Mucosa of descending colon (tissue), 3 donors: ENCODE data around the gene PIK3CG. TPM values are rescaled to one million over a fixed set of nuclear protein-coding genes. Genes with fewer than 3 reads are reported as not detected.
"Not testable (repeated sequence)": the region's sequence is repeated elsewhere in the genome, so short reads cannot be mapped to it uniquely, and the experiment has no call there.

Experiments used
- ATAC-seq: fragments of 200-7000 bp; cut with Tn5 transposase; one replicate; pipeline ENCODE4 v1.9.1; 2020; ENCODE audit warnings: mild to moderate bottlenecking, moderate library complexity
- DNase-seq, 3 donors: peaks; one replicate each; pipeline ENCODE4 v3.0.0-alpha.2; 2020
- H3K36me3 ChIP-seq: fragments of 200-600 bp; one replicate; pipeline ENCODE4 v1.8.0; 2021; ENCODE audit warnings: low read depth, mild to moderate bottlenecking
- H3K4me1 ChIP-seq: fragments of 200-600 bp; one replicate; pipeline ENCODE4 v1.8.0; 2021; ENCODE audit warnings: low read depth, mild to moderate bottlenecking
- H3K4me3 ChIP-seq: fragments of 200-600 bp; one replicate; pipeline ENCODE4 v1.8.0; 2021; ENCODE audit warnings: mild to moderate bottlenecking
- H3K9me3 ChIP-seq: fragments of 200-600 bp; one replicate; pipeline ENCODE4 v1.8.0; 2021; ENCODE audit warnings: mild to moderate bottlenecking
- intact Hi-C, 2 donors: fragments of 100-400 bp; cut with DNase I in 1 of 2; cut with micrococcal nuclease in 1 of 2; formaldehyde crosslinking; loops; one replicate each; pipeline versions ENCODE4 v1.11.0 to v1.11.1; 2022; cut with DNase I, micrococcal nuclease
- total RNA-seq, 3 donors: library from RNA; stranded (reverse); fragmentation: NEBNext Ultra II Directional in 2 of 3; extraction: Animal tissue kit (Norgen Biotek cat#: 25700) in 2 of 3; gene quantifications; one replicate each; pipeline versions ENCODE4 v1.2.1 to v1.2.4, GENCODE V29; 2021 to 2023
- TF ChIP-seq, protein P1 (sequence below): fragments of 200-600 bp; IDR thresholded peaks from one replicate; pipeline ENCODE4 v1.8.0; 2022; ENCODE audit warnings: antibody characterized with exemption, mild to moderate bottlenecking
- donor health status: DM: no; HTN: no; CAD: no; lungs with moderate emphysema.
- donor health status: DM: no; HTN: no; CAD: no.
- donor health status: DM: no; HTN: yes; CAD: no.

Gene PIK3CG
- total RNA-seq, 3 donors from 2014 or later, result 3.1 to 7.1 (median 5.5) TPM

DNA sequence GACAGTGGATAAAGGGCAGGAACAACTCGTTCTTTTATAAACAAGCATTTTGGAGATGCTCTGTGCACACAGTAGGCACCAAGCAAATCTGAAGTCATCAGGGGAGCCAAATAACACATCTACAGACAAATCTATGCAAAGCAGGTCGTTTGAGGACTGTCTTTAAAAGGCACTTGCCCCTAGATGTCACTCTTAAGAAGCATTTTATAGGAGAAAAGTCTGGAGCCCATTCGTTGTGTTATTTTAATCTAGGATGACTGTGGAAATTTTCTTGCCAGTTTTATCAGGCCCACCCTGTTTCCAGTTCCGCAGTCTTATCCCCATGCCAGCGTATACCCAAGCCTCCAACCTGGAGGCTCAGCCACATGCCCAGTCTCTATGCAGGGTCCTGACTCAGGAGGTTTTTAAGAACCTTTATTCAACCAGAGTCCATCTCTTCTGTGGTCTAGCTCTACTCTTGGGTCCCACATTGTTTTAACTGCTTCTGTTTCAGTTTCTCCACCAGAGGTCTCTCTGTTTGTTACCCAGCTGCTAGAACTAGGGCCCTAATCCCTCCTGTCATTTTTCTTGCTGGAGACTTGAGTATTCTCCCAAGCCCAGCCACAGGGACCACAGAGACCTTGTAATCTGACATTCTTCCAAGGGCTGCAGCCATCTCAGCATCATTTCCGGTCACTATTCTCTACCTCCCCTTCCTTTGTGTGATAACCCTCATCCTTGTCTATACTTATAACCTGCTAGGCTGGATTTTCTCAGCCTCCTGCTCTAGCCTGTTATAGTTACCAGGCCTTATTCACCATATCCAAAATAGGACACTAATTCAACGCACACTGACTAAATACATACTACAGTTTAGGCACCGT, 26.7 kb downstream of the PIK3CG start:
- Histone ChIP-seq H3K4me1 (no peaks in the 10 kb centered on the region), H3K9me3 (no peaks in the 10 kb centered on the region), H3K36me3 (no peaks in the 10 kb centered on the region), H3K4me3 (no peak overlapping the region)
- no peak for ATAC-seq
- no peak for DNase-seq
- intact Hi-C loops, result no loop called here
- TF ChIP-seq, protein P1, sequence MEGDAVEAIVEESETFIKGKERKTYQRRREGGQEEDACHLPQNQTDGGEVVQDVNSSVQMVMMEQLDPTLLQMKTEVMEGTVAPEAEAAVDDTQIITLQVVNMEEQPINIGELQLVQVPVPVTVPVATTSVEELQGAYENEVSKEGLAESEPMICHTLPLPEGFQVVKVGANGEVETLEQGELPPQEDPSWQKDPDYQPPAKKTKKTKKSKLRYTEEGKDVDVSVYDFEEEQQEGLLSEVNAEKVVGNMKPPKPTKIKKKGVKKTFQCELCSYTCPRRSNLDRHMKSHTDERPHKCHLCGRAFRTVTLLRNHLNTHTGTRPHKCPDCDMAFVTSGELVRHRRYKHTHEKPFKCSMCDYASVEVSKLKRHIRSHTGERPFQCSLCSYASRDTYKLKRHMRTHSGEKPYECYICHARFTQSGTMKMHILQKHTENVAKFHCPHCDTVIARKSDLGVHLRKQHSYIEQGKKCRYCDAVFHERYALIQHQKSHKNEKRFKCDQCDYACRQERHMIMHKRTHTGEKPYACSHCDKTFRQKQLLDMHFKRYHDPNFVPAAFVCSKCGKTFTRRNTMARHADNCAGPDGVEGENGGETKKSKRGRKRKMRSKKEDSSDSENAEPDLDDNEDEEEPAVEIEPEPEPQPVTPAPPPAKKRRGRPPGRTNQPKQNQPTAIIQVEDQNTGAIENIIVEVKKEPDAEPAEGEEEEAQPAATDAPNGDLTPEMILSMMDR, result no peak

DNA sequence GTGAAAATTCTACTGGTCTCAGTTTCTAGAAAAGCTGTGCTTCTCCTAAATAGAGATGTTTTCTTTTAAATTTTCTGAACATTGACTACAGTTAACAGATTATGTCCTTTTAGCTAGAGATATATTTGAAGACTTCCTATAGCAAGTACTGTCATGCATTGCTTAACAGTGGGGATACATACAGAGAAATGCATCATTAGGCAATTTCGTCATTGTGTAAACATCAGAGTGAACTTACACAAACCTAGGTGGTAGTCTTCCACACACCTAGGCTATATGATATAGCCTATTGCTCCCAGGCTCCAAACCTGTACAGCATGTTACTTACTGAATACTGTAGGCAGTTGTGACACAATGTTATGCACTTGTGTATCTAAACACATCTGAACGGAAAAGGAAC, 28.5 kb downstream of the PIK3CG start:
- H3K4me1 ChIP-seq, result no peaks in the 10 kb centered on the region
- H3K4me3 ChIP-seq, result no peak overlapping the region
- TF ChIP-seq, protein P1, result no peak
- H3K36me3 ChIP-seq, result no peaks in the 10 kb centered on the region
- ATAC-seq (no peak), DNase-seq (no peak)
- intact Hi-C loops, result no loop called here
- H3K9me3 ChIP-seq, result no peaks in the 10 kb centered on the region

GRCh38 chr7:106895246-106895864, 30.3 kb downstream of the PIK3CG start:
- DNase-seq, result peak in 2 of 3 donors; percentile 5 to 30
- TF ChIP-seq, protein P1, result no peak

GRCh38 chr7:106896231-106896630, 31.1 kb downstream of the PIK3CG start:
- TF ChIP-seq, protein P1, result no peak
- no peak for DNase-seq
- ATAC-seq, result no peak
- H3K9me3 ChIP-seq, result no peaks in the 10 kb centered on the region
- intact Hi-C loops, result no loop called here
- no peak overlapping the region for H3K4me3 ChIP-seq
- H3K4me1 ChIP-seq, result no peaks in the 10 kb centered on the region
- no peaks in the 10 kb centered on the region for H3K36me3 ChIP-seq

More at GRCh38 chr7:106895246-106895864, 30.3 kb downstream of the PIK3CG start:
- Histone ChIP-seq H3K4me1 (no peaks in the 10 kb centered on the region), H3K36me3 (no peaks in the 10 kb centered on the region), H3K9me3 (no peaks in the 10 kb centered on the region), H3K4me3 (no peak overlapping the region)
- ATAC-seq, result peak; percentile 53
- intact Hi-C loops, result no loop called here

DNA sequence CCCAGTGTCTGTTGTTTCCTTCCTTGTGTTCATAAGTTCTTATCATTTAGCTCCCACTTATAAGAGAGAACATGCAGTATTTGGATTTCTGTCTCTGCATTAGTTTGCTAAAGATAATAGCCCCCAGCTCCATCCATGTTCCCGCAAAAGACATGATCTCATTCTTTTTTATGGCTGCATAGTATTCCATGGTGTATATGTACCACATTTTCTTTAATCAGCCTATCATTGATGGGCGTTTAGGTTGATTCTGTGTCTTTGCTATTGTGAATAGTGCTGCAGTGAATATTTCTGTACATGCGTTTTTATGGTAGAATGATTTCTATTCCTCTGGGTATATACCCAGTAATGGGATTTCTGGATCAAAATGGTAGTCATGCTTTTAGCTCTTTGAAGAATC, 32.5 kb downstream of the PIK3CG start:
- H3K36me3 ChIP-seq, H3K4me3 ChIP-seq, H3K4me1 ChIP-seq, DNase-seq, H3K9me3 ChIP-seq, ATAC-seq, intact Hi-C loops: not testable (repeated sequence)

- DNase-seq, result not testable (repeated sequence)
Measured at GRCh38 chr7:106898967-106899366, 33.9 kb downstream of the PIK3CG start.

More at GRCh38 chr7:106898967-106899366, 33.9 kb downstream of the PIK3CG start:
- H3K4me1 ChIP-seq, H3K9me3 ChIP-seq, H3K36me3 ChIP-seq, ATAC-seq, H3K4me3 ChIP-seq, intact Hi-C loops: not testable (repeated sequence)
